GM12878 (cell line): Measurements from ENCODE around the gene RELT. TPM values are rescaled to one million over a fixed set of nuclear protein-coding genes. Genes with fewer than 3 reads are reported as not detected.

Source experiments
- ATAC-seq: fragments of 200-7000 bp; cut with Tn5 transposase; 3 replicates; pipeline ENCODE4 v1.9.1; 2020; ENCODE audit warnings: mild to moderate bottlenecking, moderate library complexity
- BruUV-seq: library from RNA; stranded (reverse); fragments of 400-500 nt; replicated peaks from 2 replicates; lab custom pipeline; 2021; lab: Mats Ljungman, UMichigan
- CTCF ChIA-PET: fragments of 300-600 bp; sonication (Branson Sonifier 250); formaldehyde crosslinking; extraction: SDS; loops from one replicate; lab custom pipeline; 2021; ENCODE audit warnings: inconsistent platforms; lab: Yijun Ruan, JAX
- POLR2A ChIA-PET: fragments of 350-600 bp; formaldehyde crosslinking; extraction: SDS; loops from one replicate; lab custom pipeline; 2021; ENCODE audit warnings: inconsistent platforms; lab: Charles Lee
- RAD21 ChIA-PET: fragments of 300-600 bp; sonication (Branson Sonifier 250); formaldehyde crosslinking; loops from one replicate; lab custom pipeline; 2023; ENCODE audit warnings: antibody characterized with exemption; ENCODE audit not compliant: unreplicated experiment; lab: Charles Lee
- SMC1A ChIA-PET: fragments of 300-600 bp; sonication (Branson Sonifier 250); formaldehyde crosslinking; loops from one replicate; lab custom pipeline; 2023; ENCODE audit not compliant: unreplicated experiment, uncharacterized antibody; lab: Charles Lee
- DNase-seq: peaks from one replicate; pipeline ENCODE4 v3.0.0-alpha.2; 2011; ENCODE audit warnings: low read depth, low spot score
- FAIRE-seq: peaks from 3 replicates; lab custom pipeline; 2011; peaks lifted over from hg19 to GRCh38; lab: Jason Lieb, UNC
- H2AFZ ChIP-seq: 2 replicates; pipeline ENCODE4 v1.6.0; 2011; ENCODE audit warnings: low read depth, low read length, control low read depth; ENCODE audit not compliant: control insufficient read depth
- H3K27ac ChIP-seq: 2 replicates; pipeline ENCODE4 v1.5.1; 2011; ENCODE audit warnings: control low read depth; ENCODE audit not compliant: control insufficient read depth, insufficient read depth
- H3K27me3 ChIP-seq, 2 experiments: replicated peaks in 1 of 2; 2 replicates each; pipeline versions ENCODE4 v1.6.0 to v1.6.1; 2011; ENCODE audit warnings: low read length in 1 of 2; ENCODE audit not compliant: control insufficient read depth in 2 of 2, insufficient read depth in 2 of 2
- H3K36me3 ChIP-seq, 2 experiments: 2 replicates each; pipeline ENCODE4 v1.5.1; 2011; ENCODE audit warnings: low read length in 1 of 2; ENCODE audit not compliant: control insufficient read depth in 2 of 2, insufficient read depth in 2 of 2
- H3K4me1 ChIP-seq: 2 replicates; pipeline ENCODE4 v1.6.1; 2011; ENCODE audit warnings: mild to moderate bottlenecking, low read length, moderate library complexity, mixed read lengths; ENCODE audit not compliant: control insufficient read depth, insufficient read depth
- H3K4me2 ChIP-seq: 2 replicates; pipeline ENCODE4 v1.6.0; 2011; ENCODE audit warnings: control low read depth; ENCODE audit not compliant: control insufficient read depth, insufficient read depth
- H3K4me3 ChIP-seq: fragments of 200-600 bp; sonication (generic); 2 replicates; pipeline ENCODE4 v1.5.1; 2016
- H3K79me2 ChIP-seq: 2 replicates; pipeline ENCODE4 v1.6.0; 2011; ENCODE audit warnings: low read length; ENCODE audit not compliant: control insufficient read depth, insufficient read depth
- H3K9ac ChIP-seq: 2 replicates; pipeline ENCODE4 v1.8.0; 2011; ENCODE audit warnings: low read length, control low read depth, mixed read lengths; ENCODE audit not compliant: control insufficient read depth, insufficient read depth
- H3K9me3 ChIP-seq: replicated peaks from 3 replicates; pipeline ENCODE4 v1.5.1; 2011; ENCODE audit warnings: mild to moderate bottlenecking, low read length; ENCODE audit not compliant: control insufficient read depth, insufficient read depth
- H4K20me1 ChIP-seq: 2 replicates; pipeline ENCODE4 v1.6.0; 2011; ENCODE audit not compliant: control insufficient read depth, insufficient read depth
- RAD21 ChIP-seq: IDR thresholded peaks from 2 replicates; pipeline ENCODE4 v1.6.1; 2011; ENCODE audit warnings: mild to moderate bottlenecking, low read depth, low read length, moderate library complexity; ENCODE audit not compliant: insufficient read depth
- SMAD5 ChIP-seq: IDR thresholded peaks from 2 replicates; pipeline ENCODE4 v1.6.1; 2016; ENCODE audit warnings: antibody characterized with exemption, low read depth
- SMC3 ChIP-seq: IDR thresholded peaks from 2 replicates; pipeline ENCODE4 v1.6.1; 2011; ENCODE audit warnings: low read length, improper control_type of control experiment, borderline replicate concordance
- WGBS: methylation state at CpG from one replicate; pipeline ENCODE4 v1.1.6; 2016; ENCODE audit warnings: low lambda C conversion rate; ENCODE audit not compliant: insufficient replicate concordance, insufficient coverage; ENCODE audit errors: missing lambda C conversion rate; 5-methylcytosine and 5-hydroxymethylcytosine counted together
- in situ Hi-C: fragments of 300-500 bp; cut with MboI; formaldehyde crosslinking; loops from 9 replicates; pipeline ENCODE4 v1.14.3; 2018; ENCODE audit warnings: mixed read lengths
- intact Hi-C: fragments of 100-400 bp; cut with micrococcal nuclease; formaldehyde crosslinking; loops from one replicate; pipeline ENCODE4 v1.14.2; 2022; ENCODE audit not compliant: unreplicated experiment
- polyA plus RNA-seq, 11 experiments: library from polyadenylated mRNA; depleted of rRNA in 4 of 11; unstranded in 6 of 11; stranded (reverse) in 5 of 11; fragments of >200 nt; fragmentation: Nextera tagmentation in 4 of 11; fragmentation: Illumina TruSeq in 1 of 11; extraction: Ambion mirVana in 4 of 11; extraction: Trizol in 1 of 11; gene quantifications; 1 replicate in 1 of 11; 2 replicates in 10 of 11; pipeline versions ENCODE4 v1.2.1 to v1.2.3, GENCODE V29; 2011 to 2016; ENCODE audit warnings: inconsistent platforms in 2 of 11, missing spikeins in 2 of 11, low read depth in 1 of 11
- total RNA-seq, 4 experiments: library from RNA; depleted of rRNA in 3 of 4; stranded (reverse); fragments of >200 nt in 3 of 4; fragmentation: Illumina TruSeq in 1 of 4; extraction: Trizol in 1 of 4; gene quantifications; 2 replicates each; pipeline versions ENCODE4 v1.2.1 to v1.2.3, GENCODE V29; 2013 to 2021
- TF ChIP-seq, protein P1 (sequence below): fragments of 450-650 bp; IDR thresholded peaks from 2 replicates; pipeline ENCODE4 v1.6.1; 2017; ENCODE audit warnings: mild to moderate bottlenecking, moderate library complexity
- TF ChIP-seq, protein P2 (sequence below), 3 experiments: IDR thresholded peaks in 2 of 3; conservative IDR thresholded peaks in 1 of 3; 2 replicates each; pipeline ENCODE4 v1.5.1; 2011; ENCODE audit warnings: low read depth in 3 of 3, low read length in 3 of 3, mild to moderate bottlenecking in 3 of 3, control low read depth in 2 of 3, moderate library complexity in 2 of 3, inconsistent platforms in 1 of 3, mixed read lengths in 1 of 3; ENCODE audit not compliant: control insufficient read depth in 2 of 3, insufficient read depth in 1 of 3; ENCODE audit errors: extremely low read depth in 1 of 3
- TF ChIP-seq, protein P3 (sequence below): IDR thresholded peaks from 2 replicates; pipeline ENCODE4 v1.6.1; 2012; ENCODE audit warnings: mild to moderate bottlenecking, low read depth, low read length

The RELT gene
- total and polyA plus RNA-seq, 10 of the 15 experiments (the other 5 are each of a cell fraction or from before 2014, with no cell fraction given) = 1.2 to 28.5 (median 10.8) TPM

DNA sequence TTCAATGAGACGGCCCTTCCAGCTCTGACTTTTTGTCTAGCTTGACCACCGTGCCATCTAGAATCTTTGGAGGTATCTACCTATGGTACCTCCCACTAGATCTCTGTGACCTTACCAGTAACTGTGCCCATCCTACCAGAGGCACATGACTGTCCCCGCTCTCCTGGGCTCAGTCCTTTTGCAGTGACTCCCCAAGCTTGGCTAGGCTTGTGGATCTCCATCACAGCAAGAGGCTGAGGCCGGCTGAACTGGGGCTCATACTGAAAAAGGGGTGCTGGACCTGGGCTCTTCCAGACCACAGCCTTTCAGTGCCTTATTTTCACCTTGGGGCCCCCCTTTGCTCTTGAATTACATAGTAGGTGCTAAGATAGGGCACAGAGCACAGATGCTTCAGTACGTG is 27.3 kb downstream of the RELT start (continued):
- TF ChIP-seq, protein P1, sequence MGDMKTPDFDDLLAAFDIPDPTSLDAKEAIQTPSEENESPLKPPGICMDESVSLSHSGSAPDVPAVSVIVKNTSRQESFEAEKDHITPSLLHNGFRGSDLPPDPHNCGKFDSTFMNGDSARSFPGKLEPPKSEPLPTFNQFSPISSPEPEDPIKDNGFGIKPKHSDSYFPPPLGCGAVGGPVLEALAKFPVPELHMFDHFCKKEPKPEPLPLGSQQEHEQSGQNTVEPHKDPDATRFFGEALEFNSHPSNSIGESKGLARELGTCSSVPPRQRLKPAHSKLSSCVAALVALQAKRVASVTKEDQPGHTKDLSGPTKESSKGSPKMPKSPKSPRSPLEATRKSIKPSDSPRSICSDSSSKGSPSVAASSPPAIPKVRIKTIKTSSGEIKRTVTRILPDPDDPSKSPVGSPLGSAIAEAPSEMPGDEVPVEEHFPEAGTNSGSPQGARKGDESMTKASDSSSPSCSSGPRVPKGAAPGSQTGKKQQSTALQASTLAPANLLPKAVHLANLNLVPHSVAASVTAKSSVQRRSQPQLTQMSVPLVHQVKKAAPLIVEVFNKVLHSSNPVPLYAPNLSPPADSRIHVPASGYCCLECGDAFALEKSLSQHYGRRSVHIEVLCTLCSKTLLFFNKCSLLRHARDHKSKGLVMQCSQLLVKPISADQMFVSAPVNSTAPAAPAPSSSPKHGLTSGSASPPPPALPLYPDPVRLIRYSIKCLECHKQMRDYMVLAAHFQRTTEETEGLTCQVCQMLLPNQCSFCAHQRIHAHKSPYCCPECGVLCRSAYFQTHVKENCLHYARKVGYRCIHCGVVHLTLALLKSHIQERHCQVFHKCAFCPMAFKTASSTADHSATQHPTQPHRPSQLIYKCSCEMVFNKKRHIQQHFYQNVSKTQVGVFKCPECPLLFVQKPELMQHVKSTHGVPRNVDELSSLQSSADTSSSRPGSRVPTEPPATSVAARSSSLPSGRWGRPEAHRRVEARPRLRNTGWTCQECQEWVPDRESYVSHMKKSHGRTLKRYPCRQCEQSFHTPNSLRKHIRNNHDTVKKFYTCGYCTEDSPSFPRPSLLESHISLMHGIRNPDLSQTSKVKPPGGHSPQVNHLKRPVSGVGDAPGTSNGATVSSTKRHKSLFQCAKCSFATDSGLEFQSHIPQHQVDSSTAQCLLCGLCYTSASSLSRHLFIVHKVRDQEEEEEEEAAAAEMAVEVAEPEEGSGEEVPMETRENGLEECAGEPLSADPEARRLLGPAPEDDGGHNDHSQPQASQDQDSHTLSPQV = no peak

DNA sequence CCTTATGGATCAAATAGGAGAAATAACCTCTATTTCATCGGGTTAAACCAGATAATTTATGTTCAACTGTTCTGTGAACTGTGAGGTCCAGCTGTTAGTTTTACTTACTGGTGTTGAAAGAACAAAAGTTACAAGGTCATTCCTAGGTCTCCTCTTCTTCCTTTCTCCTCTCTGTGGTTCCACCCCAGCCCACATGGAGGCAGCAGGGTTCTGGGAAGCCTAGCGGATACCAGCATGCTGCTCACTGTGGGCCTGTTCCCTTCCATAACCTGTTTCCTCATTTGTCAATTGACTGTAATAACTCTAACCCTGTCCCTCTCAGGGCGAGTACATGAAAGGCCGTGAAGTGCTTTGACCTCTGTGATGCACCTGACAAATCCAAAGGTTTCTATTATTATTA is 27.8 kb downstream of the RELT start:
- ChIA-PET POLR2A (no interaction called here), CTCF (interaction anchor here (0.6 to 25.6 kb wide), 6 partner anchors 11 to 257 kb away, joined by 3 to 400 read pairs (median 6); no protein-coding TSS in a partner anchor), SMC1A (interaction anchor here (1.6 to 3.7 kb wide), 3 partner anchors 10 to 304 kb away, joined by 3 to 17 read pairs (median 4); no protein-coding TSS in a partner anchor), RAD21 (interaction anchor here (0.6 to 3.3 kb wide), 2 partner anchors 54 to 97 kb away, joined by 3 to 14 read pairs; no protein-coding TSS in a partner anchor)
- TSS peak; percentile 11 for BruUV-seq
- Histone ChIP-seq H3K36me3 (peaks cover 7 to 21% of the 10 kb centered on the region in 2 experiments), H3K4me2 (no peak overlapping the region), H3K4me3 (no peak overlapping the region), H2AFZ (no peak overlapping the region), H3K4me1 (no peaks in the 10 kb centered on the region), H3K9ac (no peak overlapping the region), H4K20me1 (no peaks in the 10 kb centered on the region), H3K27ac (no peak overlapping the region), H3K9me3 (no peaks in the 10 kb centered on the region), H3K79me2 (no peaks in the 10 kb centered on the region), H3K27me3 (no peaks in the 10 kb centered on the region)
- in situ Hi-C loops (loop anchor here (5.0 kb wide), 1 partner anchor 258 kb away; no protein-coding TSS in a partner anchor), intact Hi-C loops (no loop called here)
- TF ChIP-seq SMAD5 (no peak), SMC3 (0 out of 2 replicates have a peak, but pooled peaks have one; percentile 20), RAD21 (peak; percentile 47)
- TF ChIP-seq, protein P2, sequence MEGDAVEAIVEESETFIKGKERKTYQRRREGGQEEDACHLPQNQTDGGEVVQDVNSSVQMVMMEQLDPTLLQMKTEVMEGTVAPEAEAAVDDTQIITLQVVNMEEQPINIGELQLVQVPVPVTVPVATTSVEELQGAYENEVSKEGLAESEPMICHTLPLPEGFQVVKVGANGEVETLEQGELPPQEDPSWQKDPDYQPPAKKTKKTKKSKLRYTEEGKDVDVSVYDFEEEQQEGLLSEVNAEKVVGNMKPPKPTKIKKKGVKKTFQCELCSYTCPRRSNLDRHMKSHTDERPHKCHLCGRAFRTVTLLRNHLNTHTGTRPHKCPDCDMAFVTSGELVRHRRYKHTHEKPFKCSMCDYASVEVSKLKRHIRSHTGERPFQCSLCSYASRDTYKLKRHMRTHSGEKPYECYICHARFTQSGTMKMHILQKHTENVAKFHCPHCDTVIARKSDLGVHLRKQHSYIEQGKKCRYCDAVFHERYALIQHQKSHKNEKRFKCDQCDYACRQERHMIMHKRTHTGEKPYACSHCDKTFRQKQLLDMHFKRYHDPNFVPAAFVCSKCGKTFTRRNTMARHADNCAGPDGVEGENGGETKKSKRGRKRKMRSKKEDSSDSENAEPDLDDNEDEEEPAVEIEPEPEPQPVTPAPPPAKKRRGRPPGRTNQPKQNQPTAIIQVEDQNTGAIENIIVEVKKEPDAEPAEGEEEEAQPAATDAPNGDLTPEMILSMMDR (IDR thresholded peaks at IDR 0.05 in 2 of 3, conservative IDR thresholded peaks at IDR 0.05 in 1 of 3; ENCODE audit: control insufficient read depth in 2 of 3, extremely low read depth in 1 of 3, insufficient read depth in 1 of 3, low read depth in 3 of 3, low read length in 3 of 3) = peak in 2 of 3 experiments; percentile 13 to 31; a peak in 3 of 6 replicates
- TF ChIP-seq, protein P3, sequence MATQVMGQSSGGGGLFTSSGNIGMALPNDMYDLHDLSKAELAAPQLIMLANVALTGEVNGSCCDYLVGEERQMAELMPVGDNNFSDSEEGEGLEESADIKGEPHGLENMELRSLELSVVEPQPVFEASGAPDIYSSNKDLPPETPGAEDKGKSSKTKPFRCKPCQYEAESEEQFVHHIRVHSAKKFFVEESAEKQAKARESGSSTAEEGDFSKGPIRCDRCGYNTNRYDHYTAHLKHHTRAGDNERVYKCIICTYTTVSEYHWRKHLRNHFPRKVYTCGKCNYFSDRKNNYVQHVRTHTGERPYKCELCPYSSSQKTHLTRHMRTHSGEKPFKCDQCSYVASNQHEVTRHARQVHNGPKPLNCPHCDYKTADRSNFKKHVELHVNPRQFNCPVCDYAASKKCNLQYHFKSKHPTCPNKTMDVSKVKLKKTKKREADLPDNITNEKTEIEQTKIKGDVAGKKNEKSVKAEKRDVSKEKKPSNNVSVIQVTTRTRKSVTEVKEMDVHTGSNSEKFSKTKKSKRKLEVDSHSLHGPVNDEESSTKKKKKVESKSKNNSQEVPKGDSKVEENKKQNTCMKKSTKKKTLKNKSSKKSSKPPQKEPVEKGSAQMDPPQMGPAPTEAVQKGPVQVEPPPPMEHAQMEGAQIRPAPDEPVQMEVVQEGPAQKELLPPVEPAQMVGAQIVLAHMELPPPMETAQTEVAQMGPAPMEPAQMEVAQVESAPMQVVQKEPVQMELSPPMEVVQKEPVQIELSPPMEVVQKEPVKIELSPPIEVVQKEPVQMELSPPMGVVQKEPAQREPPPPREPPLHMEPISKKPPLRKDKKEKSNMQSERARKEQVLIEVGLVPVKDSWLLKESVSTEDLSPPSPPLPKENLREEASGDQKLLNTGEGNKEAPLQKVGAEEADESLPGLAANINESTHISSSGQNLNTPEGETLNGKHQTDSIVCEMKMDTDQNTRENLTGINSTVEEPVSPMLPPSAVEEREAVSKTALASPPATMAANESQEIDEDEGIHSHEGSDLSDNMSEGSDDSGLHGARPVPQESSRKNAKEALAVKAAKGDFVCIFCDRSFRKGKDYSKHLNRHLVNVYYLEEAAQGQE = no peak
- DNase-seq (no peak), ATAC-seq (no peak), FAIRE-seq (no peak)
- WGBS = 73% methylated on average over 4 of the region's 4 CpGs
